Neural progenitor cell (in vitro differentiated cells): ENCODE data around the gene SPARCL1. TPM values are rescaled to one million over a fixed set of nuclear protein-coding genes. Genes with fewer than 3 reads are reported as not detected.

ENCODE experiments used
- DNase-seq: peaks from one replicate; pipeline ENCODE4 v3.0.0-alpha.2; 2016; ENCODE audit warnings: low spot score
- H2AFZ ChIP-seq: fragments of 200-600 bp; sonication (generic); replicated peaks from 2 replicates; pipeline ENCODE4 v1.6.1; 2016; ENCODE audit warnings: antibody characterized with exemption
- H3F3A ChIP-seq: fragments of 200-600 bp; sonication (generic); 2 replicates; pipeline ENCODE4 v1.6.1; 2016; ENCODE audit warnings: antibody characterized with exemption, low read depth
- H3K27ac ChIP-seq: fragments of 200-600 bp; sonication (generic); 2 replicates; pipeline ENCODE4 v1.5.1; 2016; ENCODE audit warnings: mild to moderate bottlenecking
- H3K27me3 ChIP-seq: fragments of 200-600 bp; sonication (generic); 2 replicates; pipeline ENCODE4 v1.6.1; 2016; ENCODE audit warnings: mild to moderate bottlenecking, moderate library complexity
- H3K36me3 ChIP-seq: fragments of 200-600 bp; sonication (generic); 2 replicates; pipeline ENCODE4 v1.5.1; 2016
- H3K4me1 ChIP-seq: fragments of 200-600 bp; sonication (generic); 2 replicates; pipeline ENCODE4 v1.6.1; 2016; ENCODE audit warnings: mixed run types
- H3K4me2 ChIP-seq: fragments of 200-600 bp; sonication (generic); 2 replicates; pipeline ENCODE4 v1.6.1; 2016
- H3K4me3 ChIP-seq: fragments of 200-600 bp; sonication (generic); 2 replicates; pipeline ENCODE4 v1.5.1; 2016
- H3K79me2 ChIP-seq: fragments of 200-600 bp; sonication (generic); 2 replicates; pipeline ENCODE4 v1.6.1; 2016; ENCODE audit warnings: low read depth
- H3K9ac ChIP-seq: fragments of 200-600 bp; sonication (generic); 2 replicates; pipeline ENCODE4 v1.6.1; 2016
- H3K9me3 ChIP-seq: fragments of 200-600 bp; sonication (generic); 2 replicates; pipeline ENCODE4 v1.5.1; 2016; ENCODE audit warnings: low read depth
- H4K20me1 ChIP-seq: fragments of 200-600 bp; sonication (generic); 2 replicates; pipeline ENCODE4 v1.6.1; 2016; ENCODE audit warnings: low read depth
- H3K27ac Mint-ChIP-seq: 3 replicates; pipeline ENCODE4 v1.8.0; 2021; ENCODE audit warnings: mixed read lengths
- H3K27me3 Mint-ChIP-seq: 2 replicates; pipeline ENCODE4 v1.8.0; 2022; ENCODE audit warnings: low read depth, mild to moderate bottlenecking, inconsistent platforms, moderate library complexity, mixed read lengths; ENCODE audit not compliant: insufficient read depth
- H3K36me3 Mint-ChIP-seq: 3 replicates; pipeline ENCODE4 v1.8.0; 2021; ENCODE audit warnings: mixed read lengths
- H3K4me1 Mint-ChIP-seq: 3 replicates; pipeline ENCODE4 v1.8.0; 2021; ENCODE audit warnings: mixed read lengths
- H3K4me3 Mint-ChIP-seq: 3 replicates; pipeline ENCODE4 v1.8.0; 2021; ENCODE audit warnings: mild to moderate bottlenecking, moderate library complexity, mixed read lengths
- H3K9me3 Mint-ChIP-seq: 3 replicates; pipeline ENCODE4 v1.8.0; 2020; ENCODE audit warnings: mixed read lengths
- CTCF ChIP-seq: fragments of 200-600 bp; sonication (generic); IDR thresholded peaks from 2 replicates; pipeline ENCODE4 v1.5.1; 2017; ENCODE audit warnings: antibody characterized with exemption, mild to moderate bottlenecking
- EZH2 ChIP-seq: fragments of 200-600 bp; sonication (generic); IDR thresholded peaks from 2 replicates; pipeline ENCODE4 v1.6.1; 2017; ENCODE audit warnings: antibody characterized with exemption, mild to moderate bottlenecking, moderate library complexity
- EZH2phosphoT487 ChIP-seq: fragments of 200-600 bp; sonication (generic); IDR thresholded peaks from 2 replicates; pipeline ENCODE4 v1.6.1; 2017; ENCODE audit warnings: antibody characterized with exemption
- total RNA-seq: library from RNA; depleted of rRNA; stranded (reverse); fragments of >200 nt; gene quantifications from 2 replicates; pipeline ENCODE4 v1.2.3, GENCODE V29; 2015; ENCODE audit warnings: low replicate concordance

The SPARCL1 gene
- total RNA-seq, 1 donor from 2014 or later: not detected

GRCh38 chr4:87530229-87530628 lies 1.1 kb upstream of the SPARCL1 start:
- Histone ChIP-seq H3K4me3 (no peak overlapping the region), H3K4me1 (peaks cover 34% of the 10 kb centered on the region), H4K20me1 (no peaks in the 10 kb centered on the region), H3K9me3 (no peaks in the 10 kb centered on the region), H3K36me3 (no peaks in the 10 kb centered on the region), H2AFZ (no peak overlapping the region), H3K9ac (no peak overlapping the region), H3K4me2 (no peak overlapping the region), H3F3A (peaks cover 20% of the 10 kb centered on the region), H3K79me2 (no peaks in the 10 kb centered on the region), H3K27me3 (no peaks in the 10 kb centered on the region), H3K27ac (no peak overlapping the region)
- Mint-ChIP-seq H3K36me3 (peaks cover 3% of the 10 kb centered on the region), H3K27ac (no peak overlapping the region), H3K9me3 (peaks cover 9% of the 10 kb centered on the region), H3K27me3 (peaks cover 5% of the 10 kb centered on the region), H3K4me1 (peaks cover 51% of the 10 kb centered on the region), H3K4me3 (no peak overlapping the region)
- no peak for TF ChIP-seq EZH2
- no peak for TF ChIP-seq CTCF
- no peak for TF ChIP-seq EZH2phosphoT487
- no peak for DNase-seq

GRCh38 chr4:87527431-87528220 lies 1.6 kb downstream of the SPARCL1 start:
- H3K27me3 ChIP-seq: peaks cover 18% of the 10 kb centered on the region
- no peaks in the 10 kb centered on the region for H4K20me1 ChIP-seq
- no peak overlapping the region for H3K9ac ChIP-seq
- no peak overlapping the region for H3K27ac ChIP-seq
- no peaks in the 10 kb centered on the region for H3K79me2 ChIP-seq
- no peak overlapping the region for H3K4me3 ChIP-seq
- H3K4me1 Mint-ChIP-seq: peaks cover 53% of the 10 kb centered on the region
- no peaks in the 10 kb centered on the region for H3K36me3 ChIP-seq
- no peak for DNase-seq
- H3F3A ChIP-seq: peaks cover 22% of the 10 kb centered on the region
- peak overlapping the region; percentile 13 for H3K4me3 Mint-ChIP-seq
- H3K36me3 Mint-ChIP-seq: peaks cover 7% of the 10 kb centered on the region
- peaks cover 16% of the 10 kb centered on the region for H3K9me3 Mint-ChIP-seq
- peaks cover 35% of the 10 kb centered on the region for H3K4me1 ChIP-seq
- H3K9me3 ChIP-seq: no peaks in the 10 kb centered on the region
- peaks cover 6% of the 10 kb centered on the region for H3K27me3 Mint-ChIP-seq
- H2AFZ ChIP-seq: no peak overlapping the region
- H3K27ac Mint-ChIP-seq: no peak overlapping the region
- peak overlapping the region; percentile 37 for H3K4me2 ChIP-seq
- no peak for TF ChIP-seq EZH2phosphoT487
- TF ChIP-seq EZH2: no peak
- no peak for TF ChIP-seq CTCF

- Histone ChIP-seq H3K27me3 (peaks cover 37% of the 10 kb centered on the region), H3F3A (peaks cover 22% of the 10 kb centered on the region), H3K4me1 (peaks cover 37% of the 10 kb centered on the region), H3K79me2 (no peaks in the 10 kb centered on the region), H3K27ac (peak overlapping the region; percentile 59), H4K20me1 (no peaks in the 10 kb centered on the region), H3K4me2 (peak overlapping the region; percentile 59), H3K9ac (no peak overlapping the region), H3K36me3 (no peaks in the 10 kb centered on the region), H2AFZ (peak overlapping the region; percentile 4), H3K4me3 (no peak overlapping the region), H3K9me3 (no peaks in the 10 kb centered on the region)
- H3K9me3 Mint-ChIP-seq: peaks cover 19% of the 10 kb centered on the region
- peak; percentile 58 for DNase-seq
- peak overlapping the region; percentile 70 for H3K27ac Mint-ChIP-seq
- H3K27me3 Mint-ChIP-seq: peaks cover 6% of the 10 kb centered on the region
- peaks cover 7% of the 10 kb centered on the region for H3K36me3 Mint-ChIP-seq
- no peak overlapping the region for H3K4me3 Mint-ChIP-seq
- TF ChIP-seq EZH2phosphoT487: no peak
- TF ChIP-seq EZH2: no peak
- TF ChIP-seq CTCF: no peak
- H3K4me1 Mint-ChIP-seq: peaks cover 65% of the 10 kb centered on the region
Measured at GRCh38 chr4:87525636-87526295, 3.4 kb downstream of the SPARCL1 start.
